Activated naive CD8-positive, alpha-beta T cell treated with anti-CD3 and anti-CD28 coated beads, Interleukin-2, amount 10 ng/mL, durations not matched to agents 7 days and 5 days (primary cell): Measurements from ENCODE around the gene PXYLP1. TPM values are rescaled to one million over a fixed set of nuclear protein-coding genes. Genes with fewer than 3 reads are reported as not detected.

ENCODE experiments used
- ATAC-seq: fragments of 150-1000 bp; cut with Tn5 transposase; one replicate; pipeline ENCODE4 v1.10.0; 2021; ENCODE audit warnings: low read depth, moderate library complexity
- POLR2A ChIA-PET: fragments of 350-600 bp; sonication (Branson Sonifier 250); formaldehyde crosslinking; loops from one replicate; lab custom pipeline; 2021; ENCODE audit warnings: antibody characterized with exemption; lab: Charles Lee
- DNase-seq: peaks from one replicate; pipeline ENCODE4 v3.0.0; 2021
- H3K27ac Mint-ChIP-seq: one replicate; pipeline ENCODE4 v1.8.0; 2022; ENCODE audit warnings: mild to moderate bottlenecking, mixed read lengths
- H3K27me3 Mint-ChIP-seq: one replicate; pipeline ENCODE4 v1.8.0; 2022; ENCODE audit warnings: mild to moderate bottlenecking, moderate library complexity, mixed read lengths
- H3K36me3 Mint-ChIP-seq: one replicate; pipeline ENCODE4 v1.8.0; 2021; ENCODE audit warnings: mild to moderate bottlenecking, mixed read lengths
- H3K4me1 Mint-ChIP-seq: one replicate; pipeline ENCODE4 v1.8.0; 2021; ENCODE audit warnings: mixed read lengths
- H3K4me3 Mint-ChIP-seq: one replicate; pipeline ENCODE4 v1.8.0; 2022; ENCODE audit warnings: mild to moderate bottlenecking, moderate library complexity, mixed read lengths
- H3K9me3 Mint-ChIP-seq: one replicate; pipeline ENCODE4 v1.8.0; 2021; ENCODE audit warnings: mixed read lengths
- total RNA-seq, 2 experiments: library from RNA; stranded (reverse); gene quantifications; one replicate each; pipeline ENCODE4 v1.2.3, GENCODE V29; 2021

The PXYLP1 gene
- total RNA-seq, 2 experiments from 2014 or later, result 15.8 to 19.5 TPM

- Mint-ChIP-seq H3K27ac (no peak overlapping the region), H3K4me3 (no peak overlapping the region), H3K4me1 (no peaks in the 10 kb centered on the region), H3K36me3 (no peaks in the 10 kb centered on the region), H3K9me3 (no peaks in the 10 kb centered on the region), H3K27me3 (peaks cover 2% of the 10 kb centered on the region)
- DNase-seq (no peak), ATAC-seq (no peak)
- POLR2A ChIA-PET, result no interaction called here
Observed at GRCh38 chr3:141212555-141212954, 19.1 kb upstream of the PXYLP1 start.

- H3K4me3 Mint-ChIP-seq, result no peak overlapping the region
Observed at GRCh38 chr3:141216975-141217374, 14.7 kb upstream of the PXYLP1 start.

GRCh38 chr3:141217389-141217788, 14.2 kb upstream of the PXYLP1 start:
- H3K27me3 Mint-ChIP-seq, result peaks cover 4% of the 10 kb centered on the region
- H3K36me3 Mint-ChIP-seq, result no peaks in the 10 kb centered on the region
- POLR2A ChIA-PET, result no interaction called here

More at GRCh38 chr3:141216975-141217374, 14.7 kb upstream of the PXYLP1 start:
- no peaks in the 10 kb centered on the region for H3K36me3 Mint-ChIP-seq
- no peak overlapping the region for H3K27ac Mint-ChIP-seq
- no peak for DNase-seq
- H3K9me3 Mint-ChIP-seq, result no peaks in the 10 kb centered on the region
- H3K27me3 Mint-ChIP-seq, result peaks cover 4% of the 10 kb centered on the region
- POLR2A ChIA-PET, result no interaction called here
- no peak for ATAC-seq
- H3K4me1 Mint-ChIP-seq, result no peaks in the 10 kb centered on the region

GRCh38 chr3:141218162-141218835, 13.3 kb upstream of the PXYLP1 start:
- DNase-seq (no peak), ATAC-seq (no peak)
- Mint-ChIP-seq H3K27ac (no peak overlapping the region), H3K27me3 (peaks cover 4% of the 10 kb centered on the region), H3K4me3 (no peak overlapping the region), H3K36me3 (no peaks in the 10 kb centered on the region), H3K9me3 (no peaks in the 10 kb centered on the region), H3K4me1 (no peaks in the 10 kb centered on the region)
- POLR2A ChIA-PET, result no interaction called here

More at GRCh38 chr3:141217389-141217788, 14.2 kb upstream of the PXYLP1 start:
- Mint-ChIP-seq H3K27ac (no peak overlapping the region), H3K4me1 (no peaks in the 10 kb centered on the region), H3K9me3 (no peaks in the 10 kb centered on the region), H3K4me3 (no peak overlapping the region)
- ATAC-seq (no peak), DNase-seq (no peak)

- POLR2A ChIA-PET, result no interaction called here
- ATAC-seq (no peak), DNase-seq (no peak)
- Mint-ChIP-seq H3K4me1 (no peaks in the 10 kb centered on the region), H3K36me3 (peaks cover 1% of the 10 kb centered on the region), H3K27ac (no peak overlapping the region), H3K9me3 (peaks cover 5% of the 10 kb centered on the region), H3K4me3 (no peak overlapping the region), H3K27me3 (peaks cover 4% of the 10 kb centered on the region)
Observed at GRCh38 chr3:141218926-141219325, 12.7 kb upstream of the PXYLP1 start.

- peaks cover 9% of the 10 kb centered on the region for H3K9me3 Mint-ChIP-seq
- DNase-seq (no peak), ATAC-seq (no peak)
- POLR2A ChIA-PET, result no interaction called here
- H3K4me1 Mint-ChIP-seq, result no peaks in the 10 kb centered on the region
- H3K4me3 Mint-ChIP-seq, result no peak overlapping the region
- no peak overlapping the region for H3K27ac Mint-ChIP-seq
- H3K27me3 Mint-ChIP-seq, result peaks cover 4% of the 10 kb centered on the region
- H3K36me3 Mint-ChIP-seq, result peaks cover 5% of the 10 kb centered on the region
Observed at GRCh38 chr3:141223673-141224166, 7.9 kb upstream of the PXYLP1 start.

GRCh38 chr3:141225939-141226338, 5.7 kb upstream of the PXYLP1 start:
- H3K4me3 Mint-ChIP-seq, result no peak overlapping the region
- H3K4me1 Mint-ChIP-seq, result peaks cover 16% of the 10 kb centered on the region
- DNase-seq (no peak), ATAC-seq (no peak)
- peaks cover 5% of the 10 kb centered on the region for H3K36me3 Mint-ChIP-seq
- H3K27me3 Mint-ChIP-seq, result peaks cover 2% of the 10 kb centered on the region
- H3K9me3 Mint-ChIP-seq, result peaks cover 9% of the 10 kb centered on the region
- POLR2A ChIA-PET, result no interaction called here
- no peak overlapping the region for H3K27ac Mint-ChIP-seq

GRCh38 chr3:141227216-141227615, 4.4 kb upstream of the PXYLP1 start:
- no peak for DNase-seq
- H3K9me3 Mint-ChIP-seq, result peaks cover 9% of the 10 kb centered on the region
- peaks cover 5% of the 10 kb centered on the region for H3K36me3 Mint-ChIP-seq
- no peak overlapping the region for H3K27ac Mint-ChIP-seq
- no peak for ATAC-seq
- POLR2A ChIA-PET, result no interaction called here
- H3K4me1 Mint-ChIP-seq, result peaks cover 18% of the 10 kb centered on the region
- H3K4me3 Mint-ChIP-seq, result no peak overlapping the region
- H3K27me3 Mint-ChIP-seq, result peaks cover 2% of the 10 kb centered on the region

- Mint-ChIP-seq H3K27me3 (peaks cover 4% of the 10 kb centered on the region), H3K4me3 (no peak overlapping the region), H3K27ac (no peak overlapping the region), H3K4me1 (peaks cover 21% of the 10 kb centered on the region), H3K36me3 (peaks cover 8% of the 10 kb centered on the region), H3K9me3 (peaks cover 9% of the 10 kb centered on the region)
- ATAC-seq, result no peak
- DNase-seq, result no peak
- POLR2A ChIA-PET, result interaction anchor here (1.1 kb wide), 1 partner anchor 39 kb away, joined by 4 read pairs; no protein-coding TSS in a partner anchor
Observed at GRCh38 chr3:141227752-141228151, 3.9 kb upstream of the PXYLP1 start.

- peaks cover 27% of the 10 kb centered on the region for H3K4me1 Mint-ChIP-seq
- H3K9me3 Mint-ChIP-seq, result peaks cover 8% of the 10 kb centered on the region
- POLR2A ChIA-PET, result interaction anchor here (1.1 kb wide), 1 partner anchor 39 kb away, joined by 4 read pairs; no protein-coding TSS in a partner anchor
- DNase-seq (no peak), ATAC-seq (no peak)
- H3K4me3 Mint-ChIP-seq, result no peak overlapping the region
- H3K27ac Mint-ChIP-seq, result no peak overlapping the region
- peaks cover 4% of the 10 kb centered on the region for H3K27me3 Mint-ChIP-seq
- peaks cover 7% of the 10 kb centered on the region for H3K36me3 Mint-ChIP-seq
Observed at GRCh38 chr3:141228395-141228794, 3.2 kb upstream of the PXYLP1 start.

GRCh38 chr3:141229132-141229531, 2.5 kb upstream of the PXYLP1 start:
- DNase-seq (no peak), ATAC-seq (no peak)
- Mint-ChIP-seq H3K4me1 (peaks cover 33% of the 10 kb centered on the region), H3K27ac (no peak overlapping the region), H3K9me3 (peaks cover 4% of the 10 kb centered on the region), H3K36me3 (peaks cover 6% of the 10 kb centered on the region), H3K4me3 (no peak overlapping the region), H3K27me3 (peaks cover 4% of the 10 kb centered on the region)
- POLR2A ChIA-PET, result no interaction called here

- Mint-ChIP-seq H3K4me3 (peak overlapping the region; percentile 93), H3K4me1 (peaks cover 43% of the 10 kb centered on the region), H3K27me3 (peaks cover 3% of the 10 kb centered on the region), H3K9me3 (no peaks in the 10 kb centered on the region), H3K27ac (peak overlapping the region; percentile 99), H3K36me3 (peaks cover 7% of the 10 kb centered on the region)
- ATAC-seq (no peak), DNase-seq (no peak)
- POLR2A ChIA-PET, result interaction anchor here (0.6 to 4.3 kb wide), 6 partner anchors 10 to 225 kb away, joined by 3 to 85 read pairs (median 9); no protein-coding TSS in a partner anchor
Observed at GRCh38 chr3:141230293-141230692, 1.3 kb upstream of the PXYLP1 start.

- POLR2A ChIA-PET, result interaction anchor here (0.7 to 4.3 kb wide), 24 partner anchors 8 to 267 kb away, joined by 3 to 85 read pairs (median 8); no protein-coding TSS in a partner anchor
- no peaks in the 10 kb centered on the region for H3K9me3 Mint-ChIP-seq
- H3K4me3 Mint-ChIP-seq, result peak overlapping the region; percentile 89
- DNase-seq, result peak; percentile 57
- H3K36me3 Mint-ChIP-seq, result peaks cover 18% of the 10 kb centered on the region
- peak overlapping the region; percentile 44 for H3K27ac Mint-ChIP-seq
- peaks cover 53% of the 10 kb centered on the region for H3K4me1 Mint-ChIP-seq
- ATAC-seq, result peak; percentile 3
- H3K27me3 Mint-ChIP-seq, result peaks cover 2% of the 10 kb centered on the region
Observed at GRCh38 chr3:141231952-141232823, 563 bp downstream of the PXYLP1 start.
